GM12878 (cell line): ENCODE results near the gene C3. TPM values are rescaled to one million over a fixed set of nuclear protein-coding genes. Genes with fewer than 3 reads are reported as not detected.

Source experiments
- CHD4 ChIP-seq: fragments of 200-600 bp; sonication (generic); IDR thresholded peaks from 2 replicates; pipeline ENCODE4 v1.6.1; 2016; ENCODE audit warnings: mild to moderate bottlenecking
- EGR1 ChIP-seq, 2 experiments: IDR thresholded peaks; 1 replicate in 1 of 2; 2 replicates in 1 of 2; pipeline ENCODE4 v1.6.1; 2011 to 2012; ENCODE audit warnings: low read depth in 2 of 2, low read length in 2 of 2, borderline replicate concordance in 1 of 2, mild to moderate bottlenecking in 1 of 2, moderate library complexity in 1 of 2
- FOS ChIP-seq: IDR thresholded peaks from 3 replicates; pipeline ENCODE4 v1.6.1; 2011; ENCODE audit warnings: borderline replicate concordance; ENCODE audit not compliant: insufficient read length; ENCODE audit errors: extremely low read depth
- GABPA ChIP-seq: IDR thresholded peaks from 2 replicates; pipeline ENCODE4 v1.6.1; 2014; ENCODE audit warnings: antibody characterized with exemption, low read depth, mild to moderate bottlenecking, inconsistent platforms
- IRF4 ChIP-seq: IDR thresholded peaks from 2 replicates; pipeline ENCODE4 v1.6.1; 2011; ENCODE audit warnings: low read depth, low read length
- JUNB ChIP-seq: IDR thresholded peaks from 2 replicates; pipeline ENCODE4 v1.6.1; 2016; ENCODE audit warnings: antibody characterized with exemption, mild to moderate bottlenecking
- JUND ChIP-seq: IDR thresholded peaks from 2 replicates; pipeline ENCODE4 v1.6.1; 2012; ENCODE audit warnings: low read depth, mild to moderate bottlenecking, low read length, improper control_type of control experiment, moderate library complexity
- KDM1A ChIP-seq: fragments of 200-600 bp; sonication (generic); IDR thresholded peaks from 2 replicates; pipeline ENCODE4 v1.6.1; 2016; ENCODE audit warnings: borderline replicate concordance
- LARP7 ChIP-seq: fragments of 450-650 bp; IDR thresholded peaks from 2 replicates; pipeline ENCODE4 v1.6.1; 2017; ENCODE audit warnings: mild to moderate bottlenecking
- MYC ChIP-seq: IDR thresholded peaks from 2 replicates; pipeline ENCODE4 v1.6.1; 2011; ENCODE audit warnings: mild to moderate bottlenecking, low read length, moderate library complexity, inconsistent platforms; ENCODE audit not compliant: insufficient read depth, insufficient replicate concordance, insufficient read length, severe bottlenecking
- NRF1 ChIP-seq: conservative IDR thresholded peaks from 2 replicates; pipeline ENCODE4 v1.6.1; 2011; ENCODE audit warnings: mild to moderate bottlenecking, low read depth, low read length, improper control_type of control experiment
- POLR2AphosphoS5 ChIP-seq: IDR thresholded peaks from 2 replicates; pipeline ENCODE4 v1.6.1; 2011; ENCODE audit warnings: mild to moderate bottlenecking, low read length, inconsistent platforms
- POU2F2 ChIP-seq: IDR thresholded peaks from 3 replicates; pipeline ENCODE4 v1.6.1; 2011; ENCODE audit warnings: low read depth, mild to moderate bottlenecking, low read length, borderline replicate concordance
- SMAD1 ChIP-seq: fragments of 450-650 bp; IDR thresholded peaks from 2 replicates; pipeline ENCODE4 v1.6.1; 2018; ENCODE audit warnings: mild to moderate bottlenecking, low read depth; ENCODE audit not compliant: partially characterized antibody
- SREBF2 ChIP-seq: IDR thresholded peaks from 2 replicates; pipeline ENCODE4 v1.6.1; 2012; ENCODE audit warnings: mild to moderate bottlenecking, low read length
- ZNF384 ChIP-seq: IDR thresholded peaks from 2 replicates; pipeline ENCODE4 v1.6.1; 2012; ENCODE audit warnings: low read depth, mild to moderate bottlenecking, low read length, improper control_type of control experiment, borderline replicate concordance
- polyA plus RNA-seq, 11 experiments: library from polyadenylated mRNA; depleted of rRNA in 4 of 11; unstranded in 6 of 11; stranded (reverse) in 5 of 11; fragments of >200 nt; fragmentation: Nextera tagmentation in 4 of 11; fragmentation: Illumina TruSeq in 1 of 11; extraction: Ambion mirVana in 4 of 11; extraction: Trizol in 1 of 11; gene quantifications; 1 replicate in 1 of 11; 2 replicates in 10 of 11; pipeline versions ENCODE4 v1.2.1 to v1.2.3, GENCODE V29; 2011 to 2016; ENCODE audit warnings: inconsistent platforms in 2 of 11, missing spikeins in 2 of 11, low read depth in 1 of 11
- total RNA-seq, 4 experiments: library from RNA; depleted of rRNA in 3 of 4; stranded (reverse); fragments of >200 nt in 3 of 4; fragmentation: Illumina TruSeq in 1 of 4; extraction: Trizol in 1 of 4; gene quantifications; 2 replicates each; pipeline versions ENCODE4 v1.2.1 to v1.2.3, GENCODE V29; 2013 to 2021
- TF ChIP-seq, protein P1 (sequence below): fragments of 450-650 bp; IDR thresholded peaks from 2 replicates; pipeline ENCODE4 v1.6.1; 2017; ENCODE audit warnings: borderline replicate concordance
- TF ChIP-seq, protein P2 (sequence below): fragments of 450-650 bp; IDR thresholded peaks from 2 replicates; pipeline ENCODE4 v1.6.1; 2014; ENCODE audit warnings: mild to moderate bottlenecking
- TF ChIP-seq, protein P3 (sequence below): IDR thresholded peaks from 2 replicates; pipeline ENCODE4 v1.6.1; 2012; ENCODE audit warnings: low read length, inconsistent platforms
- TF ChIP-seq, protein P4 (sequence below): IDR thresholded peaks from 2 replicates; pipeline ENCODE4 v1.6.1; 2012; ENCODE audit warnings: improper control_type of control experiment, low read depth, low read length; ENCODE audit not compliant: insufficient replicate concordance

The C3 gene
- total and polyA plus RNA-seq, 10 of the 15 experiments (the other 5 are each of a cell fraction or from before 2014, with no cell fraction given) = 0.20 to 6.7 (median 0.72) TPM

DNA sequence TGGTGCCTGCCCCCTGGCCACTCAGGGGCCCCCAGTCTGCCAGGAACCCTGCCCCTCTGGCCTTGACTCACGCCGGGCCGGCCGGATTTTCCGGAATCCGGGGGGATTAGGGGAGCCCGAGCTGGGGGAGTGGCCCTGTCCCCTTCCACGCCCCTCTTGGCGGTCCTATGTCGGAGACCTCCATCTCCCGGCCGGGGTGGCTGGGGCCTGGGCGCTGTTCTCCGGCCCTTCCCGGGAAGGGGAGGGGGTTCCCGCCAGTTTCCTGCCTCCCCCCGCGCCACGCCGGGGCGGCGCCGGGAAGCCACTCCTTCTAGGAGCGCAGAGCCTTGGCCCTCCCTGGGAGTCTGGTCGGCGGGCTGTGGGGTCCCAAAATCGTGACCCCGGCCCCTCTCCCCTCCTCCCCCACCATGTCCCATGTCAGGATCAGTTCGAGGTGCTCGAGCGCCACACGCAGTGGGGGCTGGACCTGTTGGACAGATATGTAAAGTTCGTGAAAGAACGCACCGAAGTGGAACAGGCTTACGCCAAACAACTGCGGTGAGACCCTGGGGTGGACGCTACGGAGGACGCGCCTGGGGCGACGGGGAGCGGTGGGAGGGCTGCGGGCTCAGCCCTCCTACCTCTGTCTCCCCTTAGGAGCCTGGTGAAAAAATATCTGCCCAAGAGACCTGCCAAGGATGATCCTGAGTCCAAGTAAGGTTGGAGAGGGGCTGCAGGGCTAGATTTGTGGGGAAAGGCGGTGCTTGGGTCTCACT lies 20.3 kb upstream of the C3 start (continued):
- TF ChIP-seq, protein P1, sequence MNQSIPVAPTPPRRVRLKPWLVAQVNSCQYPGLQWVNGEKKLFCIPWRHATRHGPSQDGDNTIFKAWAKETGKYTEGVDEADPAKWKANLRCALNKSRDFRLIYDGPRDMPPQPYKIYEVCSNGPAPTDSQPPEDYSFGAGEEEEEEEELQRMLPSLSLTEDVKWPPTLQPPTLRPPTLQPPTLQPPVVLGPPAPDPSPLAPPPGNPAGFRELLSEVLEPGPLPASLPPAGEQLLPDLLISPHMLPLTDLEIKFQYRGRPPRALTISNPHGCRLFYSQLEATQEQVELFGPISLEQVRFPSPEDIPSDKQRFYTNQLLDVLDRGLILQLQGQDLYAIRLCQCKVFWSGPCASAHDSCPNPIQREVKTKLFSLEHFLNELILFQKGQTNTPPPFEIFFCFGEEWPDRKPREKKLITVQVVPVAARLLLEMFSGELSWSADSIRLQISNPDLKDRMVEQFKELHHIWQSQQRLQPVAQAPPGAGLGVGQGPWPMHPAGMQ = no peak
- TF ChIP-seq GABPA (no peak), IRF4 (no peak; the same call in 1 of the 2 replicates), EGR1 (IDR thresholded peaks at IDR 0.05; ENCODE audit: borderline replicate concordance in 1 of 2, low read depth in 2 of 2, low read length in 2 of 2) (no peak), NRF1 (no peak), POLR2AphosphoS5 (no peak), FOS (no peak), ZNF384 (no peak), KDM1A (no peak), MYC (no peak), SMAD1 (no peak), SREBF2 (no peak), JUNB (no peak), JUND (no peak), POU2F2 (peak; percentile 46; the same call in 1 of the 3 replicates), CHD4 (no peak), LARP7 (0 out of 2 replicates have a peak, but pooled peaks have one; percentile 12)
- TF ChIP-seq, protein P2, sequence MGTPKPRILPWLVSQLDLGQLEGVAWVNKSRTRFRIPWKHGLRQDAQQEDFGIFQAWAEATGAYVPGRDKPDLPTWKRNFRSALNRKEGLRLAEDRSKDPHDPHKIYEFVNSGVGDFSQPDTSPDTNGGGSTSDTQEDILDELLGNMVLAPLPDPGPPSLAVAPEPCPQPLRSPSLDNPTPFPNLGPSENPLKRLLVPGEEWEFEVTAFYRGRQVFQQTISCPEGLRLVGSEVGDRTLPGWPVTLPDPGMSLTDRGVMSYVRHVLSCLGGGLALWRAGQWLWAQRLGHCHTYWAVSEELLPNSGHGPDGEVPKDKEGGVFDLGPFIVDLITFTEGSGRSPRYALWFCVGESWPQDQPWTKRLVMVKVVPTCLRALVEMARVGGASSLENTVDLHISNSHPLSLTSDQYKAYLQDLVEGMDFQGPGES = no peak
- TF ChIP-seq, protein P3, sequence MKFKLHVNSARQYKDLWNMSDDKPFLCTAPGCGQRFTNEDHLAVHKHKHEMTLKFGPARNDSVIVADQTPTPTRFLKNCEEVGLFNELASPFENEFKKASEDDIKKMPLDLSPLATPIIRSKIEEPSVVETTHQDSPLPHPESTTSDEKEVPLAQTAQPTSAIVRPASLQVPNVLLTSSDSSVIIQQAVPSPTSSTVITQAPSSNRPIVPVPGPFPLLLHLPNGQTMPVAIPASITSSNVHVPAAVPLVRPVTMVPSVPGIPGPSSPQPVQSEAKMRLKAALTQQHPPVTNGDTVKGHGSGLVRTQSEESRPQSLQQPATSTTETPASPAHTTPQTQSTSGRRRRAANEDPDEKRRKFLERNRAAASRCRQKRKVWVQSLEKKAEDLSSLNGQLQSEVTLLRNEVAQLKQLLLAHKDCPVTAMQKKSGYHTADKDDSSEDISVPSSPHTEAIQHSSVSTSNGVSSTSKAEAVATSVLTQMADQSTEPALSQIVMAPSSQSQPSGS = no peak
- TF ChIP-seq, protein P4, sequence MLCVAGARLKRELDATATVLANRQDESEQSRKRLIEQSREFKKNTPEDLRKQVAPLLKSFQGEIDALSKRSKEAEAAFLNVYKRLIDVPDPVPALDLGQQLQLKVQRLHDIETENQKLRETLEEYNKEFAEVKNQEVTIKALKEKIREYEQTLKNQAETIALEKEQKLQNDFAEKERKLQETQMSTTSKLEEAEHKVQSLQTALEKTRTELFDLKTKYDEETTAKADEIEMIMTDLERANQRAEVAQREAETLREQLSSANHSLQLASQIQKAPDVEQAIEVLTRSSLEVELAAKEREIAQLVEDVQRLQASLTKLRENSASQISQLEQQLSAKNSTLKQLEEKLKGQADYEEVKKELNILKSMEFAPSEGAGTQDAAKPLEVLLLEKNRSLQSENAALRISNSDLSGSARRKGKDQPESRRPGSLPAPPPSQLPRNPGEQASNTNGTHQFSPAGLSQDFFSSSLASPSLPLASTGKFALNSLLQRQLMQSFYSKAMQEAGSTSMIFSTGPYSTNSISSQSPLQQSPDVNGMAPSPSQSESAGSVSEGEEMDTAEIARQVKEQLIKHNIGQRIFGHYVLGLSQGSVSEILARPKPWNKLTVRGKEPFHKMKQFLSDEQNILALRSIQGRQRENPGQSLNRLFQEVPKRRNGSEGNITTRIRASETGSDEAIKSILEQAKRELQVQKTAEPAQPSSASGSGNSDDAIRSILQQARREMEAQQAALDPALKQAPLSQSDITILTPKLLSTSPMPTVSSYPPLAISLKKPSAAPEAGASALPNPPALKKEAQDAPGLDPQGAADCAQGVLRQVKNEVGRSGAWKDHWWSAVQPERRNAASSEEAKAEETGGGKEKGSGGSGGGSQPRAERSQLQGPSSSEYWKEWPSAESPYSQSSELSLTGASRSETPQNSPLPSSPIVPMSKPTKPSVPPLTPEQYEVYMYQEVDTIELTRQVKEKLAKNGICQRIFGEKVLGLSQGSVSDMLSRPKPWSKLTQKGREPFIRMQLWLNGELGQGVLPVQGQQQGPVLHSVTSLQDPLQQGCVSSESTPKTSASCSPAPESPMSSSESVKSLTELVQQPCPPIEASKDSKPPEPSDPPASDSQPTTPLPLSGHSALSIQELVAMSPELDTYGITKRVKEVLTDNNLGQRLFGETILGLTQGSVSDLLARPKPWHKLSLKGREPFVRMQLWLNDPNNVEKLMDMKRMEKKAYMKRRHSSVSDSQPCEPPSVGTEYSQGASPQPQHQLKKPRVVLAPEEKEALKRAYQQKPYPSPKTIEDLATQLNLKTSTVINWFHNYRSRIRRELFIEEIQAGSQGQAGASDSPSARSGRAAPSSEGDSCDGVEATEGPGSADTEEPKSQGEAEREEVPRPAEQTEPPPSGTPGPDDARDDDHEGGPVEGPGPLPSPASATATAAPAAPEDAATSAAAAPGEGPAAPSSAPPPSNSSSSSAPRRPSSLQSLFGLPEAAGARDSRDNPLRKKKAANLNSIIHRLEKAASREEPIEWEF = no peak
